ENCODE measurements around the gene TARM1. TPM values are rescaled to one million over a fixed set of nuclear protein-coding genes. Genes with fewer than 3 reads are reported as not detected.
A peak's percentile ranks its signal among the peaks of the same experiment; 100 is the strongest.
"Not testable (repeated sequence)": the region's sequence is repeated elsewhere in the genome, so short reads cannot be mapped to it uniquely, and the experiment has no call there.

The TARM1 gene
- total and polyA plus RNA-seq, 7 experiments from 2014 or later, result not detected

DNA sequence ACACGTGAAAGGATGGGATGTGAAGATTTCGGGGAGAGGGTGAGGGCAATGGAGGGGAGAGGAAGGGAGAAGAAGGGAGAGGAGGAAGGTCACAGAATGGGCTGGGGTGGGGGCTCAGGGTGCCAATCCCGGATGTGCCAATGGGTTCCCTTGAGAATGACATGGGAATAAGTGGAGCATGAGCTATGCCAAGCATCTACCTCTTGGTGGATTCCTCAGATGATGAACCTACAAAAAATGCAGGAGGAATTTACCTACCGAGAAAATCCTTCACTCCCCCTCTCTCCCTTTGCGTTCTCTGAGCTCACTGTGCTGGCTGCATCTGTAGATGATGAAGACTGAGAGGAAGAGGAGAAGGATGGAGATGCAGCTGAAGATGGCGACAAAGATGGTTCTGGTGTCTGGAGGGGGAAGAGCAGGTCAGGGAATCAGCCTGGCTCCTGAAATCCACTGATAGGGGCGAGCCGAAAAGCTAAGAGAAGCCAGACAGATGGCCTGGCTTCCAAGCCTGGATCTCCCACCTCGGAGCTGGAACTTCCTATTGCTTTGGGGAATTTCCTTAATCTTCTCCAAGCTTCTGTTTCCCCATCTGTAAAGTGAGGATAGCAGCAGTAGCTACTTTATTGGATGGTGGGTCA lies 39.1 kb downstream of the TARM1 start:
- Mint-ChIP-seq H3K9me3 (peaks cover 0 to 5% (median 0%) of the 10 kb centered on the region in 11 donors), H3K27ac (no peak overlapping the region), H3K4me1 (no peaks in the 10 kb centered on the region), H3K4me3 (no peak overlapping the region), H3K36me3 (no peaks in the 10 kb centered on the region), H3K27me3 (peaks cover 0 to 51% (median 46%) of the 10 kb centered on the region in 5 donors)
- H3K4me1 ChIP-seq (ENCODE audit: control insufficient read depth in 2 of 2, insufficient read depth in 2 of 2, low read length in 2 of 2), result no peaks in the 10 kb centered on the region
- no peak overlapping the region for H3K4me3 ChIP-seq (ENCODE audit: low read length)
- H3K27ac ChIP-seq (ENCODE audit: low read depth, low read length), result no peak overlapping the region
- no peaks in the 10 kb centered on the region for H3K36me3 ChIP-seq (ENCODE audit: control insufficient read depth in 2 of 3, insufficient read depth in 3 of 3, low read length in 3 of 3)
- POLR2A ChIA-PET, result no interaction called here
- CTCF ChIA-PET, result no interaction called here
- no peaks in the 10 kb centered on the region for H3K9me3 ChIP-seq (ENCODE audit: control insufficient read depth in 2 of 3, low read length in 3 of 3)
- no peak for DNase-seq
- no peak for ATAC-seq
- intact Hi-C loops (cut with micrococcal nuclease), result no loop called here
- H3K27me3 ChIP-seq (ENCODE audit: control insufficient read depth in 2 of 2, insufficient read depth in 2 of 2, low read length in 2 of 2), result peaks cover 0 to 4% of the 10 kb centered on the region in 2 donors

- Mint-ChIP-seq H3K4me1 (no peaks in the 10 kb centered on the region), H3K9me3 (peaks cover 0 to 3% (median 0%) of the 10 kb centered on the region in 11 donors), H3K4me3 (no peak overlapping the region), H3K27ac (no peak overlapping the region), H3K27me3 (peaks cover 0 to 39% (median 31%) of the 10 kb centered on the region in 5 donors), H3K36me3 (no peaks in the 10 kb centered on the region)
- DNase-seq (no peak), ATAC-seq (no peak)
- Histone ChIP-seq H3K4me3 (ENCODE audit: low read length) (no peak overlapping the region), H3K9me3 (ENCODE audit: control insufficient read depth in 2 of 3, low read length in 3 of 3) (no peaks in the 10 kb centered on the region), H3K4me1 (ENCODE audit: control insufficient read depth in 2 of 2, insufficient read depth in 2 of 2, low read length in 2 of 2) (no peaks in the 10 kb centered on the region), H3K27me3 (ENCODE audit: control insufficient read depth in 2 of 2, insufficient read depth in 2 of 2, low read length in 2 of 2) (peaks cover 0 to 4% of the 10 kb centered on the region in 2 donors), H3K36me3 (ENCODE audit: control insufficient read depth in 2 of 3, insufficient read depth in 3 of 3, low read length in 3 of 3) (no peaks in the 10 kb centered on the region), H3K27ac (ENCODE audit: low read depth, low read length) (no peak overlapping the region)
- CTCF ChIA-PET, result interaction anchor here (0.6 to 1.5 kb wide), 3 partner anchors 10 to 209 kb away, joined by 3 to 5 read pairs (median 4); no protein-coding TSS in a partner anchor
- intact Hi-C loops (cut with micrococcal nuclease), result no loop called here
- POLR2A ChIA-PET, result no interaction called here
Measured at GRCh38 chr19:54040003-54040402, 41.2 kb downstream of the TARM1 start.

DNA sequence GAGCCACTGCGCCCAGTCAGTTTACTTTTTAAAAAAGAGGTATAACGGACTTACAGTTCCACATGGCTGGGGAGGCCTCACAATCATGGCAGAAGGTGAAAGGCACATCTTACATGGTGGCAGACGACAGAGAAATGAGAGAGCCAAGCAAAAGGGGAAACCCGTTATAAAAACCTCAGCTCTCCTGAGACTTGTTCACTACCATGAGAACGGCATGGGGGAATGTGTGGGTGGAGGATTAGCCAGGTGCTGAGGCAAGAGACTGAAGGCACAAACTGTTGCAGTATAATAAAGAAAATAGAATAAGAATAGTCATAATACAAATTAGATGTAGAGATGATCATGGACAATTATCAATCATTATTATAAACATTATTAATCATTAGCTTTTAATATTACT lies 44.6 kb downstream of the TARM1 start:
- H3K4me1 ChIP-seq (ENCODE audit: control insufficient read depth in 2 of 2, insufficient read depth in 2 of 2, low read length in 2 of 2); DNase-seq; H3K27me3 ChIP-seq (ENCODE audit: control insufficient read depth in 2 of 2, insufficient read depth in 2 of 2, low read length in 2 of 2); H3K9me3 Mint-ChIP-seq; H3K27ac ChIP-seq (ENCODE audit: low read depth, low read length); H3K4me3 Mint-ChIP-seq; intact Hi-C loops (cut with micrococcal nuclease); H3K9me3 ChIP-seq (ENCODE audit: control insufficient read depth in 2 of 3, low read length in 3 of 3); H3K4me1 Mint-ChIP-seq; CTCF ChIA-PET; H3K36me3 Mint-ChIP-seq; H3K27ac Mint-ChIP-seq; H3K36me3 ChIP-seq (ENCODE audit: control insufficient read depth in 2 of 3, insufficient read depth in 3 of 3, low read length in 3 of 3); POLR2A ChIA-PET; ATAC-seq; H3K4me3 ChIP-seq (ENCODE audit: low read length): not testable (repeated sequence)
- peaks cover 2 to 27% (median 16%) of the 10 kb centered on the region in 5 donors for H3K27me3 Mint-ChIP-seq

GRCh38 chr19:54035215-54036178 lies 45.7 kb downstream of the TARM1 start:
- no peaks in the 10 kb centered on the region for H3K27me3 ChIP-seq (ENCODE audit: control insufficient read depth in 2 of 2, insufficient read depth in 2 of 2, low read length in 2 of 2)
- DNase-seq (no peak), ATAC-seq (no peak)
- Mint-ChIP-seq H3K4me3 (no peak overlapping the region), H3K4me1 (peaks cover 0 to 5% (median 0%) of the 10 kb centered on the region in 7 donors), H3K9me3 (peaks cover 0 to 2% (median 0%) of the 10 kb centered on the region in 11 donors), H3K27ac (no peak overlapping the region), H3K27me3 (peaks cover 2 to 32% (median 25%) of the 10 kb centered on the region in 5 donors), H3K36me3 (no peaks in the 10 kb centered on the region)
- intact Hi-C loops (cut with micrococcal nuclease), result no loop called here
- H3K4me1 ChIP-seq (ENCODE audit: control insufficient read depth in 2 of 2, insufficient read depth in 2 of 2, low read length in 2 of 2), result no peaks in the 10 kb centered on the region
- no peak overlapping the region for H3K4me3 ChIP-seq (ENCODE audit: low read length)
- no peak overlapping the region for H3K27ac ChIP-seq (ENCODE audit: low read depth, low read length)
- CTCF ChIA-PET, result interaction anchor here (0.6 to 1.6 kb wide), 4 partner anchors 12 to 1550 kb away, joined by 3 to 4 read pairs (median 3); no protein-coding TSS in a partner anchor
- H3K9me3 ChIP-seq (ENCODE audit: control insufficient read depth in 2 of 3, low read length in 3 of 3), result no peaks in the 10 kb centered on the region
- POLR2A ChIA-PET, result no interaction called here
- H3K36me3 ChIP-seq (ENCODE audit: control insufficient read depth in 2 of 3, insufficient read depth in 3 of 3, low read length in 3 of 3), result no peaks in the 10 kb centered on the region

GRCh38 chr19:54030895-54031586 lies 50.1 kb downstream of the TARM1 start:
- ATAC-seq (no peak), DNase-seq (no peak)
- no peak overlapping the region for H3K27ac ChIP-seq (ENCODE audit: low read depth, low read length)
- Mint-ChIP-seq H3K36me3 (no peaks in the 10 kb centered on the region), H3K9me3 (no peaks in the 10 kb centered on the region), H3K27ac (no peak overlapping the region), H3K27me3 (peaks cover 6 to 38% (median 30%) of the 10 kb centered on the region in 5 donors), H3K4me1 (peaks cover 0 to 8% (median 0%) of the 10 kb centered on the region in 7 donors), H3K4me3 (no peak overlapping the region)
- intact Hi-C loops (cut with micrococcal nuclease), result loop anchor here in 1 of 2 donors (1.0 to 5.0 kb wide), 3 partner anchors 238 to 834 kb away; no protein-coding TSS in a partner anchor
- H3K27me3 ChIP-seq (ENCODE audit: control insufficient read depth in 2 of 2, insufficient read depth in 2 of 2, low read length in 2 of 2), result no peaks in the 10 kb centered on the region
- H3K36me3 ChIP-seq (ENCODE audit: control insufficient read depth in 2 of 3, insufficient read depth in 3 of 3, low read length in 3 of 3), result no peaks in the 10 kb centered on the region
- no peak overlapping the region for H3K4me3 ChIP-seq (ENCODE audit: low read length)
- no peaks in the 10 kb centered on the region for H3K4me1 ChIP-seq (ENCODE audit: control insufficient read depth in 2 of 2, insufficient read depth in 2 of 2, low read length in 2 of 2)
- H3K9me3 ChIP-seq (ENCODE audit: control insufficient read depth in 2 of 3, low read length in 3 of 3), result no peaks in the 10 kb centered on the region
- ChIA-PET POLR2A (no interaction called here), CTCF (interaction anchor here (2.4 kb wide), 1 partner anchor 238 kb away, joined by 10 read pairs; no protein-coding TSS in a partner anchor)

- DNase-seq (peak; percentile 9 to 55 (median 31)), ATAC-seq (peak; percentile 51)
- no peak overlapping the region for H3K27ac Mint-ChIP-seq
- Histone ChIP-seq H3K4me1 (ENCODE audit: control insufficient read depth in 2 of 2, insufficient read depth in 2 of 2, low read length in 2 of 2) (no peaks in the 10 kb centered on the region), H3K9me3 (ENCODE audit: control insufficient read depth in 2 of 3, low read length in 3 of 3) (no peaks in the 10 kb centered on the region), H3K36me3 (ENCODE audit: control insufficient read depth in 2 of 3, insufficient read depth in 3 of 3, low read length in 3 of 3) (no peaks in the 10 kb centered on the region), H3K27ac (ENCODE audit: low read depth, low read length) (no peak overlapping the region), H3K27me3 (ENCODE audit: control insufficient read depth in 2 of 2, insufficient read depth in 2 of 2, low read length in 2 of 2) (no peaks in the 10 kb centered on the region), H3K4me3 (ENCODE audit: low read length) (no peak overlapping the region)
- H3K9me3 Mint-ChIP-seq, result no peaks in the 10 kb centered on the region
- intact Hi-C loops (cut with micrococcal nuclease), result loop anchor here in 1 of 2 donors (1.0 to 5.0 kb wide), 3 partner anchors 237 to 833 kb away; no protein-coding TSS in a partner anchor
- ChIA-PET POLR2A (no interaction called here), CTCF (interaction anchor here (0.5 to 2.4 kb wide), 9 partner anchors 9 to 1390 kb away, joined by 3 to 10 read pairs (median 3); no protein-coding TSS in a partner anchor)
- no peaks in the 10 kb centered on the region for H3K36me3 Mint-ChIP-seq
- peaks cover 0 to 8% (median 0%) of the 10 kb centered on the region in 7 donors for H3K4me1 Mint-ChIP-seq
- peaks cover 6 to 38% (median 30%) of the 10 kb centered on the region in 5 donors for H3K27me3 Mint-ChIP-seq
- H3K4me3 Mint-ChIP-seq, result no peak overlapping the region
Measured at GRCh38 chr19:54029930-54030490, 51.2 kb downstream of the TARM1 start.

Measured in naive thymus-derived CD4-positive, alpha-beta T cell (primary cell).